ENCODE results near the gene HSF4. TPM values are rescaled to one million over a fixed set of nuclear protein-coding genes. Genes with fewer than 3 reads are reported as not detected.

Gene HSF4
- total and polyA plus RNA-seq, 2 donors (not counting 3 experiments of a cell fraction or from before 2014, with no cell fraction given): 4.8 to 5.5 TPM

- H3K9me3 ChIP-seq (replicated peaks; ENCODE audit: control insufficient read depth, insufficient read depth, low read length): no peaks in the 10 kb centered on the region
- H3K27me3 ChIP-seq (ENCODE audit: control insufficient read depth in 2 of 2, insufficient read depth in 2 of 2, low read length in 2 of 2): no peaks in the 10 kb centered on the region
- H3K4me2 ChIP-seq (ENCODE audit: insufficient read depth, low read length): no peak overlapping the region
- ChIA-PET CTCF (no interaction called here), POLR2A (no interaction called here)
- H3K79me2 ChIP-seq (ENCODE audit: control insufficient read depth, insufficient read depth, low read length): peaks cover 46% of the 10 kb centered on the region
- H3K9me1 ChIP-seq (replicated peaks; ENCODE audit: control insufficient read depth, extremely low read depth, insufficient read depth, low read length): no peaks in the 10 kb centered on the region
- H4K20me1 ChIP-seq (replicated peaks; ENCODE audit: control insufficient read depth, extremely low read depth, insufficient read depth, low read length): no peaks in the 10 kb centered on the region
- no peak overlapping the region for H3K27ac ChIP-seq (ENCODE audit: insufficient read depth, low read depth, low read length)
- dilution Hi-C loops (cut with MboI; ENCODE audit: extremely low pct_ligation_motif_present, low sequenced_read_pairs) (no loop called here), intact Hi-C loops (cut with micrococcal nuclease) (loop anchor here (10.0 kb wide), 1 partner anchor 199 kb away; the partner anchor contains the start of gene TPPP3)
- H3K4me1 ChIP-seq (ENCODE audit: control insufficient read depth, extremely low read depth, insufficient read depth, low read length): peaks cover 29% of the 10 kb centered on the region
- FAIRE-seq (no peak), DNase-seq (ENCODE audit: low read depth, low spot score) (no peak)
- BruUV-seq (replicated peaks): no TSS peak
- no peak overlapping the region for H2AFZ ChIP-seq (ENCODE audit: low read depth, low read length)
- H3K9ac ChIP-seq (replicated peaks; ENCODE audit: extremely low read depth, insufficient read depth, low read length): no peak overlapping the region
- H3K4me3 ChIP-seq (replicated peaks in 1 of 3; ENCODE audit: insufficient read depth in 1 of 3, low read depth in 1 of 3, low read length in 3 of 3): no peak overlapping the region
- H3K36me3 ChIP-seq (ENCODE audit: control insufficient read depth in 2 of 2, extremely low read depth in 1 of 2, insufficient read depth in 2 of 2, low read length in 2 of 2): peaks cover 19 to 43% of the 10 kb centered on the region in 2 experiments
- TF ChIP-seq CTCF (IDR thresholded peaks at IDR 0.05; ENCODE audit: extremely low read depth in 1 of 2, insufficient read depth in 1 of 2, low read depth in 1 of 2, low read length in 2 of 2): no peak
- TF ChIP-seq POLR2A (IDR thresholded peaks at IDR 0.05; ENCODE audit: low read depth, low read length): no peak
- TF ChIP-seq FOS (IDR thresholded peaks at IDR 0.05; ENCODE audit: borderline replicate concordance, insufficient read depth, low read length): no peak
- TF ChIP-seq MYC (IDR thresholded peaks at IDR 0.05; ENCODE audit: low read depth, low read length): no peak
- no peak for TF ChIP-seq EZH2 (IDR thresholded peaks at IDR 0.05; ENCODE audit: borderline replicate concordance, low read depth, low read length, severe bottlenecking)
- TF ChIP-seq GATA2 (IDR thresholded peaks at IDR 0.05; ENCODE audit: insufficient read depth, insufficient read length, low read depth, low read length): no peak
- TF ChIP-seq POLR2AphosphoS5 (IDR thresholded peaks at IDR 0.05; ENCODE audit: insufficient read depth, low read depth, low read length): no peak
- TF ChIP-seq JUN (IDR thresholded peaks at IDR 0.05; ENCODE audit: borderline replicate concordance, insufficient read depth, insufficient read length, low read depth): no peak
- no peak for TF ChIP-seq MAX (IDR thresholded peaks at IDR 0.05; ENCODE audit: insufficient read depth, insufficient read length)
Observed at GRCh38 chr16:67195676-67196075, 31.1 kb downstream of the HSF4 start.

Data from endothelial cell of umbilical vein (primary cell).